Measurements from ENCODE around the gene NTN5. TPM values are rescaled to one million over a fixed set of nuclear protein-coding genes. Genes with fewer than 3 reads are reported as not detected.

The NTN5 gene
- total RNA-seq, 6 experiments from 2014 or later, result 0.12 to 0.23 (median 0.18) TPM; not detected in 2

GRCh38 chr19:48630296-48631063 is 42.3 kb downstream of the NTN5 start:
- Mint-ChIP-seq H3K27ac (no peak overlapping the region), H3K27me3 (ENCODE audit: insufficient read depth) (no peaks in the 10 kb centered on the region; the same call in none of the 2 replicates), H3K9me3 (no peaks in the 10 kb centered on the region), H3K36me3 (ENCODE audit: low read depth) (no peaks in the 10 kb centered on the region), H3K4me3 (0 out of 2 replicates have a peak overlapping the region, but pooled peaks have one; percentile 30), H3K4me1 (ENCODE audit: low read depth) (peaks cover 32% of the 10 kb centered on the region)
- no peak for DNase-seq
- no peak for TF ChIP-seq CTCF (IDR thresholded peaks at IDR 0.05)

GRCh38 chr19:48629599-48630295 is 43.1 kb downstream of the NTN5 start:
- Mint-ChIP-seq H3K36me3 (ENCODE audit: low read depth) (no peaks in the 10 kb centered on the region), H3K27ac (no peak overlapping the region), H3K27me3 (ENCODE audit: insufficient read depth) (no peaks in the 10 kb centered on the region; the same call in none of the 2 replicates), H3K9me3 (no peaks in the 10 kb centered on the region), H3K4me1 (ENCODE audit: low read depth) (peaks cover 34% of the 10 kb centered on the region), H3K4me3 (no peak overlapping the region)
- TF ChIP-seq CTCF (IDR thresholded peaks at IDR 0.05), result no peak
- DNase-seq, result no peak

GRCh38 chr19:48629297-48629598 is 43.6 kb downstream of the NTN5 start:
- no peaks in the 10 kb centered on the region for H3K9me3 Mint-ChIP-seq
- no peaks in the 10 kb centered on the region for H3K36me3 Mint-ChIP-seq (ENCODE audit: low read depth)
- H3K27ac Mint-ChIP-seq, result no peak overlapping the region
- peaks cover 29% of the 10 kb centered on the region for H3K4me1 Mint-ChIP-seq (ENCODE audit: low read depth)
- DNase-seq, result no peak
- H3K27me3 Mint-ChIP-seq (ENCODE audit: insufficient read depth), result no peaks in the 10 kb centered on the region; the same call in none of the 2 replicates
- H3K4me3 Mint-ChIP-seq, result no peak overlapping the region
- no peak for TF ChIP-seq CTCF (IDR thresholded peaks at IDR 0.05)

GRCh38 chr19:48628486-48629296 is 44.1 kb downstream of the NTN5 start:
- no peak for TF ChIP-seq CTCF (IDR thresholded peaks at IDR 0.05)
- H3K27me3 Mint-ChIP-seq (ENCODE audit: insufficient read depth), result no peaks in the 10 kb centered on the region; the same call in none of the 2 replicates
- no peak for DNase-seq
- H3K36me3 Mint-ChIP-seq (ENCODE audit: low read depth), result peaks cover 4% of the 10 kb centered on the region
- peaks cover 29% of the 10 kb centered on the region for H3K4me1 Mint-ChIP-seq (ENCODE audit: low read depth)
- H3K9me3 Mint-ChIP-seq, result no peaks in the 10 kb centered on the region
- no peak overlapping the region for H3K27ac Mint-ChIP-seq
- no peak overlapping the region for H3K4me3 Mint-ChIP-seq

- no peak for TF ChIP-seq CTCF (IDR thresholded peaks at IDR 0.05)
- Mint-ChIP-seq H3K36me3 (ENCODE audit: low read depth) (peaks cover 9% of the 10 kb centered on the region), H3K9me3 (no peaks in the 10 kb centered on the region), H3K27ac (no peak overlapping the region), H3K4me1 (ENCODE audit: low read depth) (peaks cover 28% of the 10 kb centered on the region), H3K27me3 (ENCODE audit: insufficient read depth) (no peaks in the 10 kb centered on the region; the same call in none of the 2 replicates), H3K4me3 (no peak overlapping the region)
- DNase-seq, result no peak
These were observed 44.9 kb downstream of the NTN5 start for GRCh38 chr19:48627865-48628314.

All from HFFc6 (cell line).